Activated CD4-positive, alpha-beta T cell treated with anti-CD3 and anti-CD28 coated beads, Interleukin-2, amount 10 ng/mL, durations not matched to agents 24 days and 14 days (primary cell): ENCODE data around the gene FFAR3. TPM values are rescaled to one million over a fixed set of nuclear protein-coding genes. Genes with fewer than 3 reads are reported as not detected.
"Not testable (repeated sequence)": the region's sequence is repeated elsewhere in the genome, so short reads cannot be mapped to it uniquely, and the experiment has no call there.

Experiments used
- DNase-seq: peaks from one replicate; pipeline ENCODE4 v3.0.0; 2022
- H3K27ac Mint-ChIP-seq: one replicate; pipeline ENCODE4 v1.8.0; 2022; ENCODE audit warnings: mild to moderate bottlenecking, mixed read lengths
- H3K27me3 Mint-ChIP-seq: one replicate; pipeline ENCODE4 v1.8.0; 2022; ENCODE audit warnings: mixed read lengths
- H3K36me3 Mint-ChIP-seq: one replicate; pipeline ENCODE4 v1.8.0; 2022; ENCODE audit warnings: low read depth, mild to moderate bottlenecking, mixed read lengths
- H3K4me1 Mint-ChIP-seq: one replicate; pipeline ENCODE4 v1.8.0; 2021; ENCODE audit warnings: mixed read lengths
- H3K4me3 Mint-ChIP-seq: one replicate; pipeline ENCODE4 v1.8.0; 2022; ENCODE audit warnings: mild to moderate bottlenecking, moderate library complexity, mixed read lengths
- H3K9me3 Mint-ChIP-seq: one replicate; pipeline ENCODE4 v1.8.0; 2021; ENCODE audit warnings: mixed read lengths
- intact Hi-C: fragments of 100-400 bp; cut with micrococcal nuclease; formaldehyde crosslinking; loops from one replicate; pipeline ENCODE4 v1.15.1; 2023
- total RNA-seq: library from RNA; stranded (reverse); gene quantifications from 2 replicates; pipeline ENCODE4 v1.2.3, GENCODE V29; 2022

FFAR3 gene
- total RNA-seq, 1 donor from 2014 or later: 0.21 TPM

- no peaks in the 10 kb centered on the region for H3K27me3 Mint-ChIP-seq
- no peak for DNase-seq
- H3K4me1 Mint-ChIP-seq: peaks cover 6% of the 10 kb centered on the region
- no peak overlapping the region for H3K4me3 Mint-ChIP-seq
- H3K36me3 Mint-ChIP-seq: no peaks in the 10 kb centered on the region
- intact Hi-C loops: no loop called here
- no peak overlapping the region for H3K27ac Mint-ChIP-seq
- no peaks in the 10 kb centered on the region for H3K9me3 Mint-ChIP-seq
Measured at GRCh38 chr19:35399948-35400772, 41.9 kb downstream of the FFAR3 start.

GRCh38 chr19:35400773-35401100 lies 42.5 kb downstream of the FFAR3 start:
- Mint-ChIP-seq H3K4me1 (peaks cover 9% of the 10 kb centered on the region), H3K4me3 (no peak overlapping the region), H3K9me3 (no peaks in the 10 kb centered on the region), H3K36me3 (no peaks in the 10 kb centered on the region), H3K27me3 (peaks cover under 1% of the 10 kb centered on the region), H3K27ac (peak overlapping the region; percentile 37)
- DNase-seq: no peak
- intact Hi-C loops: no loop called here

- H3K27me3 Mint-ChIP-seq, H3K36me3 Mint-ChIP-seq, H3K27ac Mint-ChIP-seq, intact Hi-C loops, DNase-seq, H3K4me3 Mint-ChIP-seq, H3K9me3 Mint-ChIP-seq, H3K4me1 Mint-ChIP-seq: not testable (repeated sequence)
Measured at GRCh38 chr19:35401416-35401815, 43.2 kb downstream of the FFAR3 start.

GRCh38 chr19:35403116-35403760 lies 45.0 kb downstream of the FFAR3 start:
- peaks cover 4% of the 10 kb centered on the region for H3K27me3 Mint-ChIP-seq
- no peak overlapping the region for H3K27ac Mint-ChIP-seq
- no peak for DNase-seq
- no peak overlapping the region for H3K4me3 Mint-ChIP-seq
- peaks cover 9% of the 10 kb centered on the region for H3K4me1 Mint-ChIP-seq
- no peaks in the 10 kb centered on the region for H3K9me3 Mint-ChIP-seq
- no peaks in the 10 kb centered on the region for H3K36me3 Mint-ChIP-seq
- intact Hi-C loops: no loop called here

- Mint-ChIP-seq H3K27ac (peak overlapping the region; percentile 58), H3K27me3 (peaks cover 14% of the 10 kb centered on the region), H3K9me3 (no peaks in the 10 kb centered on the region), H3K4me1 (peaks cover 9% of the 10 kb centered on the region), H3K4me3 (no peak overlapping the region), H3K36me3 (no peaks in the 10 kb centered on the region)
- peak; percentile 58 for DNase-seq
- intact Hi-C loops: no loop called here
Measured at GRCh38 chr19:35404879-35405622, 46.8 kb downstream of the FFAR3 start.

- intact Hi-C loops: no loop called here
Measured at GRCh38 chr19:35407619-35408018, 49.4 kb downstream of the FFAR3 start.

GRCh38 chr19:35408284-35409171 lies 50.3 kb downstream of the FFAR3 start:
- DNase-seq: no peak
- no peaks in the 10 kb centered on the region for H3K36me3 Mint-ChIP-seq
- H3K27me3 Mint-ChIP-seq: peaks cover 25% of the 10 kb centered on the region
- no peak overlapping the region for H3K27ac Mint-ChIP-seq
- H3K4me3 Mint-ChIP-seq: no peak overlapping the region
- intact Hi-C loops: no loop called here
- no peaks in the 10 kb centered on the region for H3K9me3 Mint-ChIP-seq
- H3K4me1 Mint-ChIP-seq: peaks cover 9% of the 10 kb centered on the region

More at GRCh38 chr19:35407619-35408018, 49.4 kb downstream of the FFAR3 start:
- H3K9me3 Mint-ChIP-seq: no peaks in the 10 kb centered on the region
- H3K4me3 Mint-ChIP-seq: no peak overlapping the region
- H3K27ac Mint-ChIP-seq: no peak overlapping the region
- DNase-seq: no peak
- H3K27me3 Mint-ChIP-seq: peaks cover 22% of the 10 kb centered on the region
- H3K4me1 Mint-ChIP-seq: peaks cover 9% of the 10 kb centered on the region
- H3K36me3 Mint-ChIP-seq: no peaks in the 10 kb centered on the region

GRCh38 chr19:35409191-35409590 lies 50.9 kb downstream of the FFAR3 start:
- no peak for DNase-seq
- intact Hi-C loops: no loop called here
- H3K36me3 Mint-ChIP-seq: no peaks in the 10 kb centered on the region
- no peak overlapping the region for H3K27ac Mint-ChIP-seq
- no peaks in the 10 kb centered on the region for H3K9me3 Mint-ChIP-seq
- H3K4me1 Mint-ChIP-seq: peaks cover 9% of the 10 kb centered on the region
- no peak overlapping the region for H3K4me3 Mint-ChIP-seq
- H3K27me3 Mint-ChIP-seq: peaks cover 26% of the 10 kb centered on the region

Other genes with a start within 250 kb of the FFAR3 start
- gene FXYD3, start 242.6 kb upstream of the FFAR3 start, total RNA-seq: not detected in 2 replicates
- gene LGI4, start 223.4 kb upstream of the FFAR3 start, total RNA-seq: 0.07 and 0.16 TPM in 2 replicates
- 0.79 TPM in 1 of 2 replicates, not detected in the other for gene FXYD1, start 219.6 kb upstream of the FFAR3 start, total RNA-seq
- 0.23 TPM in 1 of 2 replicates, not detected in the other for gene FXYD7, start 215.2 kb upstream of the FFAR3 start, total RNA-seq
- gene FXYD5, start 203.7 kb upstream of the FFAR3 start, total RNA-seq: 273 and 286 TPM in 2 replicates
- not detected in 2 replicates for gene FAM187B, start 129.7 kb upstream of the FFAR3 start, total RNA-seq
- gene LSR, start 109.5 kb upstream of the FFAR3 start, total RNA-seq: 2.2 and 2.8 TPM in 2 replicates
- 147 TPM in 2 replicates for gene USF2, start 89.5 kb upstream of the FFAR3 start, total RNA-seq
- gene HAMP, start 75.9 kb upstream of the FFAR3 start, total RNA-seq: 0.40 TPM in 2 replicates
- 0.17 TPM in 1 of 2 replicates, not detected in the other for gene MAG, start 66.3 kb upstream of the FFAR3 start, total RNA-seq
- gene CD22, start 29.3 kb upstream of the FFAR3 start, total RNA-seq: 3.4 and 4.1 TPM in 2 replicates
- 0.12 and 0.14 TPM in 2 replicates for gene FFAR1, start 10.6 kb upstream of the FFAR3 start, total RNA-seq
- 0.21 TPM in 1 of 2 replicates, not detected in the other for gene GPR42, start 12.6 kb downstream of the FFAR3 start, total RNA-seq
- not detected in 2 replicates for gene FFAR2, start 89.8 kb downstream of the FFAR3 start, total RNA-seq
- gene KRTDAP, start 132.0 kb downstream of the FFAR3 start, total RNA-seq: not detected in 2 replicates
- gene DMKN, start 155.2 kb downstream of the FFAR3 start, total RNA-seq: not detected in 2 replicates
- not detected in 2 replicates for gene SBSN, start 169.9 kb downstream of the FFAR3 start, total RNA-seq
- not detected in 2 replicates for gene GAPDHS, start 175.0 kb downstream of the FFAR3 start, total RNA-seq
- 132 and 134 TPM in 2 replicates for gene TMEM147, start 187.2 kb downstream of the FFAR3 start, total RNA-seq
- not detected in 2 replicates for gene ATP4A, start 205.2 kb downstream of the FFAR3 start, total RNA-seq
- not detected in 2 replicates for gene PMIS2, start 227.7 kb downstream of the FFAR3 start, total RNA-seq